GM19328 (cell line): ENCODE results near the gene PRKAG1.

Source experiments
- ATAC-seq: cut with Tn5 transposase; IDR thresholded peaks from one replicate; pipeline ENCODE4 v1.9.1; 2021; ENCODE audit warnings: mild to moderate bottlenecking, moderate library complexity; ENCODE audit not compliant: unreplicated experiment

The PRKAG1 gene

DNA sequence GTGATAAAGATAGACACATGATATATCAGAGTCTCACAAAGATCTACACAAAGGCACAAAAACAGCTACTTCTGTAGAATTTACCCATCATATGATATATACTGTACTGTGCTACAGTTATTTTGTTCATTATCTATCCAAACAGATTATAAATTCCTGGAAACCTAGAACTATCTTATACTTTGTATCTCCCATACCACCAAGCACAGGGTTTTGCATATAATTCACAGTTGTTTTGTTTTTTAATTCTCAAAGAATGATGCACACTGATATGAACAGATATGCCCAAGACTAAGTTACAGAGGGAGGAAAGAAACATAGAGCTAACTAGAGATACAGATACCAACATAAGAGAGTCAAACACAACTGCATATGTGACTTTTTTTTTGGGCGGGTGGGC, 3.4 kb downstream of the PRKAG1 start:
- no peak for ATAC-seq

DNA sequence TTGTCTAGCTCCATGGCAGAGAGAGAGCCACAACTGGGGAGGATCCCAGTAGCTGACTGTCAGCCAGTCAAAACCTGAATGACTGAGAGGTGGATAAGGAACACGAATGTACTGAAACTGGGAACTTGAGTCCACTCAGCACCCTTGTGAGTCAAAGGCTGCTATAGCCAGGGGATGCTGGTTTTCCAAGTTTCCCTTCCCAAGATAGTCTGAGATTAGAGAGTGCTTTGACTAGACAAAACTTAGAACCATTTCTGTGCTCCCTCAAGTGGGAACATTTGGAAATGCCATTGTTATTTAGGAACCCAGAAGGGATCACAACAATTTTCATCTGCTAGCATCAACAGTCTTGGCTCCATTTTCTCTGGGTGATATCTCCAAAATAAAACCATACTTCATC, 4.0 kb downstream of the PRKAG1 start:
- ATAC-seq = no peak

GRCh38 chr12:49013428-49013827, 5.1 kb downstream of the PRKAG1 start:
- ATAC-seq = no peak

- no peak for ATAC-seq
Observed at GRCh38 chr12:49012739-49013138, 5.8 kb downstream of the PRKAG1 start.

GRCh38 chr12:49010092-49010668, 8.4 kb downstream of the PRKAG1 start:
- ATAC-seq = no peak

GRCh38 chr12:49008943-49009342, 9.6 kb downstream of the PRKAG1 start:
- ATAC-seq = no peak

GRCh38 chr12:49000346-49000745, 18.2 kb downstream of the PRKAG1 start:
- no peak for ATAC-seq

GRCh38 chr12:48999371-49000131, 19.0 kb downstream of the PRKAG1 start, which contains the start of gene DDN:
TSS of gene DDN (minus strand) at chr12:48999375. CDS start at chr12:48999287, 88 bp downstream.
- no peak for ATAC-seq

- no peak for ATAC-seq
Observed at GRCh38 chr12:48998497-48999353, 19.9 kb downstream of the PRKAG1 start.

DNA sequence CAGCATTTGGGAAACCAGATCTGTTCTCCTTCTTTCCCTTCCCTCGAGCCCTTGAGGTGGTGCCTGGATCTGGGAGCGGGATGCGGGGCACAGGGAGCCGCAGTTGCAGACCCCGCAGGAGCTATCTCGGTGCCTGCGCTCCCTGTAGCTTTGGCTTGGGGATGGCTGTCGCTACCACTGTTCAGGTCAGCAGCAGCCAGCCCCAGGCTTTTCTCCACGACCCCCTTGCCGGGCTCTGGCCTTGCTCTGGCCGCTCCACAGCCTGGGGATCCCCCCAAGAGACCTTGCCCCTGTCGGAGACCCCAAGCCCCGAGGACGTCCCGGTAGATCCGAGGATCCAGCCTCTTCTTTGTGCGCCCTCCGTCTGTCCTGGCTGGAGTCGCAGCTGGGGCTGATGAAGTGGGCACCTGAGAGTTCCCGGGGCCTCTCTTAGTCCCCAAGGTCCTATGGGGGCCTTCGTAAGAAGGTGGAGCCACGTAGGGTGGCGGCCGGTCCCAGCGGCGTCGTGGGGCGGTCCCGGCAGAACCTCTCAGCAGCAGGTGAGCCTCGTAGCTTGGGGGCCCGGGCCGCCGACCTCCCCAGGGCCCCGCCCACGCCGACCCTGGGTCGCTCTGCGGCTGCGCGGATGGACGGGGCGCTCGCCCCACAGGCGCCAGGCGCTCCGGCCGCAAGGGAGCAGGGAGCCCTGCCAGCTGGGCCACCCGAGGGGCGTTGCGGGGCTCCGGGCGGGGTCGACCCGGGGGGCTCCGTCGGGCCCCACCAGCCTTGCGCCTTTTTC, 20.7 kb downstream of the PRKAG1 start:
- no peak for ATAC-seq

- ATAC-seq = no peak
Observed at GRCh38 chr12:48996794-48997718, 21.5 kb downstream of the PRKAG1 start.

DNA sequence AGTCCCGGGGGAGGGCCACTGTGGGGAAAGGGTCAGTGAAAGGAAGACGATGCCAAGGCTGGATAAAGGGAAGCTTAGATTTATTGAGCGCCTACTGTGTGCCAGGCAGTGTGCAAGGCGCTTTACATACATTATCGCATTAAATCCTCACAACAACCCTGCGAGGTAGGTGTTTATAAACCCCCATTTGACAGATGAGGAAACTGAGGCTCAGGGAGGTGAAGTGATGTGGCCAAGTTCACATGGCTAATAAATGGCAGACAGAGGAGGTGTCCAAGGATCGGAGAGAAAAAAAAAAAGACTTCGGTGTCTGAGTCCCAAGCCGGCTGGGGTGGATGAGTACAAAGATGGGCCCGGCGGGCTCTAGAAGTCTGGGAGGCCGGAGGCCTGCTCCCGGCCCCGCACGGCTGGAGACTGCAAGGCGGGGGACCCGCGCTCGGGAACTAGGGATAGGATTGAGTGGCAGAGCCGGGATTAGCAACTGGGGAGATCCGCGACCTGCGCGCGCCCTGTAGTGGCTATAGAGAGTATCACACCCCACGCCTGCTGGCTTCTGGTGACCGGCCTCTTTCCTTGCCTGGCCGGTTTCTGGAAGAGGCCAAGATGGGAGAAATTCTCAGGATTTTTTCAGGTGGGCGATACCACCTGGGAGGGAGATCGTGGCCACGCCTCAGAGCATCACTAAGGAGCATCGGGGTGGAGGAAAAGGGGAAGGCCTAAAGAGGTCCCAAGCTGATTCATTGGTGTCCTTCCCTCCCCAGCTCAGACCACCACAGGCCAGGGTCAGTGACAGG, 23.3 kb downstream of the PRKAG1 start:
- ATAC-seq = no peak

GRCh38 chr12:48994224-48995085, 24.1 kb downstream of the PRKAG1 start:
- no peak for ATAC-seq

GRCh38 chr12:48993787-48994186, 24.8 kb downstream of the PRKAG1 start:
- no peak for ATAC-seq

DNA sequence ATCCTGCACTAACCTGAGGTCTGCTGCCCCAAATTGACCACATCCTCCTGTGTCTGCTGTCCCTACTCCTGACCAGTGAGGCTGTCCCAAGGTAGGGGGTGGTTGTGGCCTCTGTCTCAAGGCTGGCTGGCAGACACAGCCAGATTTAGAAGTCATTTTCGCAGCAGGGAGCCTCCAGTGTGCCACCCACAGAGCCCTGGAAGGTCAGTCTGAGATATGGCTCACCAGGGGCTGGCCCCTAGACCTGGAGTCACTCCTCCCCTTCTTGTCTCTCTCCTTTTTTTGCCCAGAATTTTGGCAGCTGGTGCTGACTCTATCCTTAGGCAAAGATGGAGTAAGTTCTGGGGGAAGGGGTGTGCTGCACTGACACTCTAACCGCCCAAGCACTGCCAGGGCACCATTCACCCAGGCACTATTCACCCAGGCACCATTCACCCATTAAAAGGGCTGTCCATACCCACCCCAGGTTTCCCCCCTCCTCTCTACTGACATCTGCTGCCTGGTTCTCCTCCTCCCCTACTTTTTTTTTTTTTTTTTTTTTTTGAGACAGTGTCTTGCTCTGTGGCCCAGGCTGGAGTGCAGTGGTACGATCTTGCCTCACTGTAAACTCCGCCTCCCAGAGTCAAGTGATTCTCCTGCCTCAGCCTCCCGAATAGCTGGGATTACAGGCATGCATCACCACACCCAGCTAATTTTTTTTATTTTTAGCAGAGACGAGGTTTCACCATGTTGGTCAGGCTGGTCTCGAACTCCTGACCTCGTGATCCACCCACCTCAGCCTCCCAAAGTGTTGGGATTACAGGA, 27.1 kb downstream of the PRKAG1 start:
- no peak for ATAC-seq

- ATAC-seq = no peak
Observed at GRCh38 chr12:48990552-48990951, 28.0 kb downstream of the PRKAG1 start.

GRCh38 chr12:48988030-48988649, 30.4 kb downstream of the PRKAG1 start:
- no peak for ATAC-seq
